H4 (cell line): Measurements from ENCODE around the gene PGAM5. TPM values are rescaled to one million over a fixed set of nuclear protein-coding genes. Genes with fewer than 3 reads are reported as not detected.
"Not testable (repeated sequence)": the region's sequence is repeated elsewhere in the genome, so short reads cannot be mapped to it uniquely, and the experiment has no call there.

ENCODE experiments used
- DNase-seq: peaks from one replicate; pipeline ENCODE4 v3.0.0-alpha.2; 2015; ENCODE audit warnings: low spot score
- total RNA-seq: library from RNA; depleted of rRNA; stranded (reverse); fragments of >200 nt; shearing (Covaris generic); gene quantifications from 2 replicates; pipeline ENCODE4 v1.2.3, GENCODE V29; 2014

Gene PGAM5
- total RNA-seq, 1 experiment from 2014 or later: 24.0 TPM

DNA sequence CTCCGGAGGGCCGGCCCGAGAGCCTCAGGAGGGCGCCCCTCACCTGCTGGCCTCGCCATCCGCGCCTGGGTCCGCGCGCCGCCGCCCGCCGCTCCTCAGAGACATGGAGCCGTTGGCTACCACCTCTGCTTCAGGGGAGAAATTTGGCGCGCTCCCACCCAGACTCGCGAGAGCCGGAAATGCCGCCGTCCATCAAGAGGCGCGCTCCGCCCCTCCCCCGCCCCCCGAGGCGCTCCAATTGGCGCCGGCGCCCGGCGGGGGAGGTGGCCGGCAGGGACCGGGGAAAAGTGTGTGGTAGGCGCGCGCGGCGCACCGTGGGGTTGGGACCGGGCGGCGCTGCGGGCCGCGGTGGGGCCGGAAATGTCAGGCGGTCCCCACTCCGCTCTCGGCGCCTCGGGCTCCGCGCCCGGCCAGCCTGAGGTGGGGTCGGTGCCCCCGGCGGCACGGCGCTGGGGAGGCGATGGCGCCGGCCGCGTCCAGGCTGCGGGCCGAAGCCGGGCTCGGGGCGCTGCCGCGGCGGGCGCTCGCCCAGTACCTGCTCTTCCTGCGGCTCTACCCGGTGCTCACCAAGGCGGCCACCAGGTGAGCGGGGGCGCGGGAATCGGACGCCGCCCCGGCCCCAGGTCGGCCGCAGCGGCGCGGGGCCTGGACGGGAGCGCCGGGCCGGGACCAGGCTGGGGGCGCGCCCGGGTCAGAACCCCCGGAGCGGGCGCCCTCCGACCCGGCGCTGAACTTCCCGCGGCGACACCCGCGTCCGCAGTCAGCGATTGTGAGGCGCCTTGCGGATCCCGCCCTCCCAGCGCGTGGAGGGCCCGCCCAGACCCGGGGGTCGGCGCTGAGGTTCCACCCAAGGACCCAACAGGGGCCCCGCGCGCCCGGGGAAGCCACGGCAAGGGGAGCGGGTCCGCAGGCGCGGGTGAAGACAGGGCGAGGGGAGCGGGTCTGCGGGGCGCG, 23.2 kb upstream of the PGAM5 start, which contains the start of the genes POLE and PXMP2:
TSS of gene POLE (minus strand) at position 132 of the 954 bp plus-strand sequence. CDS start at position 105, 27 bp downstream.
TSS of gene PXMP2 (plus strand) at position 377 of the 954 bp plus-strand sequence. CDS start at position 461, 84 bp downstream.
- peak; percentile 82 for DNase-seq

- DNase-seq: no peak
Measured at GRCh38 chr12:132689227-132689626, 21.4 kb upstream of the PGAM5 start.

DNA sequence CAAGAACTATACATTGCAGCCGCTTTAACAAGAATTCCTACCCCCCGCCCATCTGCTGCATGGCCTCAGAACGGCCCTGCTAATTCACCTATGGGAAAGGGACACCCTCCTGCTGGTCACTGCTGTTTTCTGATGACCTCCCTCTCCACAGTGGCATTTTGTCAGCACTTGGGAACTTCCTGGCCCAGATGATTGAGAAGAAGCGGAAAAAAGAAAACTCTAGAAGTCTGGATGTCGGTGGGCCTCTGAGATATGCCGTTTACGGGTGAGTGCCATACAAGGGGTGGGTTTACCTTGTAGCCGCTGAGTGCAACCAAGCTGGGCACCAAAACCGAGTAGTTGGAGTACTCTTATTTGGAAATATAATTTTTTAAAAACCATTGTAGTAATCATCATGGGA, 20.5 kb upstream of the PGAM5 start:
- no peak for DNase-seq

DNA sequence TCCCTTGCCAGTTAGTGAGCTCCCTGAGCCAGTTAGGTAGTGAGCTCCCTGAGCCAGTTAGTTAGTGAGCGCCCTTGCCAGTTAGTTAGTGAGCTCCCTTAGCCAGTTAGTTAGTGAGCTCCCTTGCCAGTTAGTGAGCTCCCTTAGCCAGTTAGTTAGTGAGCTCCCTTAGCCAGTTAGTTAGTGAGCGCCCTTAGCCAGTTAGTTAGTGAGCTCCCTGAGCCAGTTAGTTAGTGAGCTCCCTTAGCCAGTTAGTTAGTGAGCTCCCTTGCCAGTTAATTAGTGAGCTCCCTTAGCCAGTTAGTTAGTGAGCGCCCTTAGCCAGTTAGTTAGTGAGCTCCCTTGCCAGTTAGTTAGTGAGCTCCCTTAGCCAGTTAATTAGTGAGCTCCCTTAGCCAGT, 18.6 kb upstream of the PGAM5 start:
- DNase-seq: not testable (repeated sequence)

GRCh38 chr12:132694888-132695287, 15.8 kb upstream of the PGAM5 start:
- not testable (repeated sequence) for DNase-seq

DNA sequence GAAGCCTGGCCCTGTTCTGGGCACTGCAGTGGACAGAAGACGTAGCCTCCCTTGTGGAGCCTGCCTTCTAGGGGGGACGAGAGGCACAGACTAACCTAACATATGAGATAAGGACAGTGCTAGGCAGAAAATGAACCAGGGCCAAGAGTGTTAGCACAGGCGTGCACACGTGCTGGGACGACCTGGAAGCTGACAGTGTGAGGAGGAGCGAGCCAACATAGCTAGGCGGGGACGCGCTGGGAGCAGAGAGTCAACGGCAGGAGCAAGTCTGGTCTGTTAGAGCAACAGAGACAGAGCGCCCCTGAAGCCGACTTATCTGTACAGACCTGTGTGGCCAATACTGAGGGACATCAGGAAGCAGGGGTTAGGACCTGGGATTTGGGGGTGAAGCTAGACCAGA, 15.2 kb upstream of the PGAM5 start:
- DNase-seq: no peak

DNA sequence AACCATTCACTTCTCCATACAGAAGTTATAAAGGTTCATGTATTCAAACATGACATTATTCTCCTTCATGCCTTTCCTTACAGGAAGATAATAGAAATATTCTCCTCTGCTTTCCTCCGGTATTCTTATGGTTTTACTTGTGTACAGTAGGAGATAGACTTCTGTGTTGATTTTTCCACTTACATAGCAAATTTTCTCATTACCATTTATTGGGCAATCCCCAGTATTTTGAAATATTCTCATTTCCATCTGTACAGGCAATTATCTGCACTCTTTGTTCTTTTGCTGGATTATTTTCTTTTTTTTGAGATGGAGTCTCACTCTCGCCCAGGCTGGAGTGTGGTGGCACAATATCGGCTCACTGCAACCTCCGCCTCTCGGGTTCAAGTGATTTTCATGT, 12.3 kb upstream of the PGAM5 start:
- no peak for DNase-seq

DNA sequence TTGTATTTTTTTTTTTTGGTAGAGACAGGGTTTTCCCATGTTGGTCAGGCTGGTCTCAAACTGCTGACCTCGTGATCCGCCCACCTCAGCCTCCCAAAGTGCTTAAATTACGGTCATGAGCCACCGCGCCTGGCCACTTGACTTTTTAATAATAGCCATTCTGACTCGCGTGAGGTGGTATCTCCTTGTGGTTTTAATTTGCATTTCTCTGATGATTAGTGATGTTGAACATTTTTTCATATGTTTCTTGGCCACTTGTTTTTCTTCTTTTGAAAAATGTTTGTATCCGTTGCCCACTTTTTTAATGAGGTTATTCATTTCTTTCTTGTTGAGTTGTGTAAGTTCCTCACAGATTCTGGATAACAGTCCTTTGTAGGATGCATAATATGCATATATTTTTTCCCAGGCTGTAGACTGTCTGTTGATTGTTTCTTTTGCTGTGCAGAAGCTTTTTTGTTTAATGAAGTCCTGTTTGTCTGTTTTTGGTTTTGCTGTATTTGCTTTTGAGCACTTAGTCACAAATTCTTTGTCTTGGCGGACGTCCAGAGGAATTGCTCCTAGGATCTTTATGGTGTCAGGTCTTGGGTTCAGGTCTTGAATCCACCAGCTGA, 10.3 kb upstream of the PGAM5 start:
- DNase-seq: no peak

DNA sequence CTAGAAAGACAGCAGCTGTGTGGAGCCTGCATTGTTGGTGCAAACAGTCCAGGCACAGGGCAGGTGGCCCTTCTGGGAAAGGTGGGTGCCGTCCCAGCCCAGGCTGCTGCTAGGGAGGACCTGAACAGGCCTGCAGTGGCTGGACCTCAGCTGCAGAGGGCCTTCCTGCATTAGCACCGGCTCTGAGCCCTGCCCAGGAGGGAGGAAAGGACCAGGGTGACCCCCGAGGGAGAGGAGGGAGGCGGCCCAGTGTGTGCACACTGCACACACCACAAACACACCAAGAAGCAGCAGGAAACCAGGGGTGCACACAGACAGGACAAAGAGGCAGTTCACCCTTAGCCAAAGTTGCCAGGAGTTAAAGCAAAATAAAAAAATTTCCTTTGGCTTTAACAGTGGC, 8.0 kb upstream of the PGAM5 start:
- no peak for DNase-seq

DNA sequence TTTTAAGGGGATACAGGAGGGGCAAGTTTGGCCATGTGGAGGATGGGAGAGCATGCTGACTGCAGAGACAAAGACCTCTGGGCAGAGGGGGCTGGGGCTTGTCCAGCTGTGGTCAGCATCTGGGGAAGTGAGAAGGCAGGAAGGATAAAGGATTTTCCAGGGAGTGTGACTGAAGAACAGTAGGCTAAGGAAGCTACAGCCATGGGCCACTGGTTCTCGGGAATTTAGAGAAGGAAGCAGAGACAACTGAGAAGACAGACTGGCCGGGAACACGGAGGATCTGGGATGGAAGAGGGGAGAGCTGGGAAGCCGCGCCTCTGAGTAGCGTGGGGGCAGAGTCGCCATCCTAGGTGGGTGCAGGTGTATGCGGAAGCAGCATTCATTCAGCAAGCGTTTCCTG, 7.0 kb upstream of the PGAM5 start:
- DNase-seq: no peak

- DNase-seq: no peak
Measured at GRCh38 chr12:132707241-132707640, 3.4 kb upstream of the PGAM5 start.

DNA sequence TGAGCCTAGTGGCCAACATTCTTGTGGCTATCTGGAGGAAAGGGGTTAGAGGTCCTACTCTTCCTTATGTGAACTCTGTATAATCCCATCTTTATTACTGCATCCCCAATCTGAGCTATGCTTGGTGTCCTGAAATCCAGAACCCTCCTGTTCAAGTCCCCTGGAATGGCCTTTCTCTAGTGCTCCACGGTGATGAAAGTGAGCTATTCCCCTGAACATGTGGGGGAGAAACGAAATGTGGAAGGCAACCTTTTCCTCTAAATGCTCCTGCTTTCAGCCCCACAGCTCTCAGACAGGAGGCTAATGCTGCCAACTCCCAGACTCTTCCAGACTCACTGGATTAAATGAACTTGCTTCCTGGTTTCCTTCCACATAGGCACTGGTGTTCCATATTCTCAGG, 2.5 kb upstream of the PGAM5 start:
- DNase-seq: no peak

GRCh38 chr12:132710043-132710404, 618 bp upstream of the PGAM5 start:
- DNase-seq: no peak

DNA sequence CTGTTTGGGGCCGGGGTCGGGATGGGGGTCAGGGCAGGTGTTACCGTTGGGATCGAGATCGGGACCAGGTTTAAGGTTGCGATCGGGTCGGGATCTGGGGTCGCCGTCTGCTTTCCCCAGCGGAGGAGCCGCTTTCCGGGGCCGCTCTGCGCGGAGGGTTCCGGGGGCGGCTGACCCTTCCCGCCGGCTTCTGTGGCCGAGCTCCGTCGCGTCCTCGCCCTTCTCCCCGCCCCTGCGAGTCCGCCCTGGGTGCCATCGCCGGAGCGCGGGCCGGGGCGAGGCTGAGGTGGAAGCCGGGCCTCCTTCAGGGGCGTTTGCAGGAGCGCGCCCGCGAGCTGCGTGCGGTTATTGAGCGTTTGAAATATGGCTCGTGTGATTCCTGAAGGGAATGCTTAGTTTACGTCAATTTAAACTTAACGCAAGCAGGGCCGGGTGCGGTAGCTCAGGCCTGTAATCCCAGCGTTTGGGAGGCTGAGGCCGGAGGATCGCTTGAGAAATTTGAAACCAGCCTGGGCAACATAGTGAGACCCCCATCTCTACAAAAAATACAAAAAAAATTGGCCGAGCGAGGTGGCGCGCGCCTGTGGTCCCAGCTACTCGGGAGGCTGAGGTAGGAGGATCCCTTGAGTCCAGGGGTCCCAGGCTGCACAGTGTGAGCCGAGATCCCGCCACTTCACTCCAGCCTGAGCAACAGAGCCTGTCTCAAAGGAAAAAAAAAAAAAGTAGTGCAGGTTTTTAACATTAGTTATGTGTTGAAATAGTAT, 620 bp downstream of the PGAM5 start:
- DNase-seq: no peak

- no peak for DNase-seq
Measured at GRCh38 chr12:132713123-132713522, 2.5 kb downstream of the PGAM5 start.

- no peak for DNase-seq
Measured at GRCh38 chr12:132715874-132716273, 5.2 kb downstream of the PGAM5 start.

DNA sequence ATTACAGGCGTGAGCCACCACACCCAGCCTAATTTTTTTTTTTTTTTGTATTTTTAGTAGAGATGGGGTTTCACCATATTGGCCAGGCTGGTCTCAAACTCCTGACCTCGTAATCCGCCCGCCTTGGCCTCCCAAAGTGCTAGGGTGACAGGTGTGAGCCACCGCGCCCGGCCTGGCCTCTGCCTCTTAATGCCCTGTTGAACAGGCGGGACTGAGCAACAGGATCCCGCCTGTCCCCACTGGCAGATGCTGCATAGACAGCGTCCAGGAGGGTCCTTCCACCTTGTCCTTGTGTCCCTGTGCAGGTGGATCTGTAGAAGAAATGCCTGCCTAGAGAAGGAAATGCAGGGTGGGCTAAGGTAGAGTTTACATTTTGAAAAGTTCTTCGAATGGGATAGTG, 5.7 kb downstream of the PGAM5 start:
- no peak for DNase-seq

DNA sequence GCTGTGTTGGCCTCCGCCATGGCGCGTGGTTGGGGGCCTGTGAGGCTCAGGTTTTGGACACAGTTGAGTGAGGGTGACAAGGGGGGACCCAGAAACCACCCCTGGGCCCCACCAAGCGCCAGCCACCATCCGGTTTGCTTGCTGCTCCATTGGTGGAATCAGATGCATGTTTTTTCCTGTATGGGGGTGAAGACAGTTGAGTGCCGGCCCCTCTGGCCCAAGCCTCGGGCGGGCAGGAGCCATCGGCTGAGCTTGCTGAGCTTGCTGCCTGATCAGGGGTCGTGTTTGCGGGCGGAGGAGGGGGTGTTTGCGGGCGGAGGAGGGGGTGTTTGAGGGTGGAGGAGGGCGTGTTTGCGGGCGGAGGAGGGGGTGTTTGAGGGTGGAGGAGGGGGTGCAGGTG, 6.4 kb downstream of the PGAM5 start:
- no peak for DNase-seq

GRCh38 chr12:132717531-132718387, 7.1 kb downstream of the PGAM5 start:
- DNase-seq: no peak

GRCh38 chr12:132718644-132719043, 8.0 kb downstream of the PGAM5 start:
- DNase-seq: no peak
